Panc1 (cell line): ENCODE measurements around the gene CPNE9. TPM values are rescaled to one million over a fixed set of nuclear protein-coding genes. Genes with fewer than 3 reads are reported as not detected.

Experiments used
- ATAC-seq: fragments of 200-7000 bp; cut with Tn5 transposase; 2 replicates; pipeline ENCODE4 v1.9.1; 2020; ENCODE audit warnings: mild to moderate bottlenecking, moderate library complexity
- BruUV-seq: library from RNA; stranded (reverse); fragments of 400-500 nt; replicated peaks from 2 replicates; lab custom pipeline; 2021; lab: Mats Ljungman, UMichigan
- CTCF ChIA-PET: fragments of 300-600 bp; sonication (Branson Sonifier 250); formaldehyde crosslinking; loops from one replicate; lab custom pipeline; 2022; ENCODE audit warnings: antibody characterized with exemption; lab: Charles Lee
- POLR2A ChIA-PET: fragments of 300-600 bp; sonication (Branson Sonifier 250); formaldehyde crosslinking; loops from one replicate; lab custom pipeline; 2022; ENCODE audit warnings: antibody characterized with exemption; lab: Charles Lee
- DNase-seq: peaks from one replicate; pipeline ENCODE4 v3.0.0-alpha.2; 2010; ENCODE audit warnings: low read depth, low spot score
- H3K27ac ChIP-seq: 2 replicates; pipeline ENCODE4 v1.5.1; 2011; ENCODE audit warnings: mild to moderate bottlenecking, low read length, inconsistent platforms
- H3K27me3 ChIP-seq: fragments of 200-500 bp; sonication (Bioruptor generic); 2 replicates; pipeline ENCODE4 v1.6.0; 2014; ENCODE audit warnings: low read length, inconsistent platforms; ENCODE audit not compliant: control insufficient read depth, insufficient read depth
- H3K36me3 ChIP-seq: fragments of 200-500 bp; sonication (Bioruptor generic); 2 replicates; pipeline ENCODE4 v1.5.1; 2014; ENCODE audit warnings: inconsistent platforms, mild to moderate bottlenecking, low read length, moderate library complexity; ENCODE audit not compliant: control insufficient read depth, insufficient read depth
- H3K4me1 ChIP-seq: 2 replicates; pipeline ENCODE4 v1.5.1; 2011; ENCODE audit warnings: inconsistent platforms, mild to moderate bottlenecking, low read length, moderate library complexity; ENCODE audit not compliant: control insufficient read depth, insufficient read depth
- H3K4me3 ChIP-seq, 2 experiments: 2 replicates each; pipeline ENCODE4 v1.5.1; 2011 to 2012; ENCODE audit warnings: low read depth in 2 of 2, low read length in 2 of 2, mild to moderate bottlenecking in 2 of 2, inconsistent platforms in 1 of 2, moderate library complexity in 1 of 2
- H3K9me3 ChIP-seq: fragments of 200-500 bp; sonication (Bioruptor generic); 2 replicates; pipeline ENCODE4 v1.5.1; 2014; ENCODE audit warnings: low read depth, mild to moderate bottlenecking, inconsistent platforms, low read length, moderate library complexity; ENCODE audit not compliant: control insufficient read depth, insufficient read depth
- POLR2AphosphoS5 ChIP-seq: IDR thresholded peaks from 2 replicates; pipeline ENCODE4 v1.6.1; 2012; ENCODE audit warnings: mild to moderate bottlenecking, low read depth, low read length, moderate library complexity
- REST ChIP-seq, 2 experiments: IDR thresholded peaks; 2 replicates each; pipeline ENCODE4 v1.6.1; 2011 to 2012; ENCODE audit warnings: low read depth in 2 of 2, control low read depth in 1 of 2, low read length in 1 of 2, mild to moderate bottlenecking in 1 of 2, moderate library complexity in 1 of 2; ENCODE audit not compliant: insufficient read depth in 1 of 2
- SIN3A ChIP-seq: IDR thresholded peaks from 2 replicates; pipeline ENCODE4 v1.6.1; 2012; ENCODE audit warnings: low read depth, mild to moderate bottlenecking, low read length, moderate library complexity, borderline replicate concordance; ENCODE audit not compliant: insufficient read depth
- TCF7L2 ChIP-seq: IDR thresholded peaks from 2 replicates; pipeline ENCODE4 v1.6.1; 2011; ENCODE audit warnings: mild to moderate bottlenecking, low read depth, low read length, inconsistent platforms
- in situ Hi-C: cut with HindIII; loops from 2 replicates; pipeline ENCODE4 v1.10.0; 2016; ENCODE audit warnings: low sequenced_read_pairs, low pct_unique_long_range_greater_than_20kb
- intact Hi-C: fragments of 100-400 bp; cut with micrococcal nuclease; formaldehyde crosslinking; loops from one replicate; pipeline ENCODE4 v1.10.0; 2022; ENCODE audit not compliant: unreplicated experiment
- total RNA-seq: library from RNA; stranded (reverse); gene quantifications from one replicate; pipeline ENCODE4 v1.2.1, GENCODE V29; 2021; ENCODE audit not compliant: unreplicated experiment
- TF ChIP-seq, protein P1 (sequence below): fragments of 450-650 bp; IDR thresholded peaks from 2 replicates; pipeline ENCODE4 v1.5.1; 2017; ENCODE audit warnings: mild to moderate bottlenecking

The CPNE9 gene
- total RNA-seq, 1 experiment from 2014 or later = 0.13 TPM

DNA sequence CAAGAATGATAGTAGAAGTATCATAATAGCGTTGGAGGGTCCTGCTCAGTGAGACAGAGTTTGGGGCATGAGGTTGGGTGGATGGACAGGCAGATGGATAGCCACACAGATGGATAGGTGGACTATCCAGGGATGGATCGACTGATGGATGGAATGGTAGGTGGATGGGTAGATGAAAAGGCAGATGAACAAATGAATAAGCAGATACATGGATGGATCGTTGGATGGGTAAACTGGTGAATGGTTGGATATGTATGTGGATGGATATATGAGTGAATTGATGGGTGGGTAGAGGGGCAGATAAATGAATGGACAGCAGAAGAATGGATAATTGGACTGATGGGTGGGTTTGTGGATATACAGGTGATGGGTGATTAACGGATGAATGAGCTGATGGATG, 9.5 kb downstream of the CPNE9 start:
- POLR2A ChIA-PET = no interaction called here
- TF ChIP-seq POLR2AphosphoS5 (no peak), SIN3A (no peak), TCF7L2 (no peak), REST (IDR thresholded peaks at IDR 0.05; ENCODE audit: insufficient read depth in 1 of 2, low read depth in 2 of 2, low read length in 1 of 2) (no peak)
- TF ChIP-seq, protein P1, sequence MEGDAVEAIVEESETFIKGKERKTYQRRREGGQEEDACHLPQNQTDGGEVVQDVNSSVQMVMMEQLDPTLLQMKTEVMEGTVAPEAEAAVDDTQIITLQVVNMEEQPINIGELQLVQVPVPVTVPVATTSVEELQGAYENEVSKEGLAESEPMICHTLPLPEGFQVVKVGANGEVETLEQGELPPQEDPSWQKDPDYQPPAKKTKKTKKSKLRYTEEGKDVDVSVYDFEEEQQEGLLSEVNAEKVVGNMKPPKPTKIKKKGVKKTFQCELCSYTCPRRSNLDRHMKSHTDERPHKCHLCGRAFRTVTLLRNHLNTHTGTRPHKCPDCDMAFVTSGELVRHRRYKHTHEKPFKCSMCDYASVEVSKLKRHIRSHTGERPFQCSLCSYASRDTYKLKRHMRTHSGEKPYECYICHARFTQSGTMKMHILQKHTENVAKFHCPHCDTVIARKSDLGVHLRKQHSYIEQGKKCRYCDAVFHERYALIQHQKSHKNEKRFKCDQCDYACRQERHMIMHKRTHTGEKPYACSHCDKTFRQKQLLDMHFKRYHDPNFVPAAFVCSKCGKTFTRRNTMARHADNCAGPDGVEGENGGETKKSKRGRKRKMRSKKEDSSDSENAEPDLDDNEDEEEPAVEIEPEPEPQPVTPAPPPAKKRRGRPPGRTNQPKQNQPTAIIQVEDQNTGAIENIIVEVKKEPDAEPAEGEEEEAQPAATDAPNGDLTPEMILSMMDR = no peak
- intact Hi-C loops = no loop called here

GRCh38 chr3:9715136-9715535, 11.5 kb downstream of the CPNE9 start:
- intact Hi-C loops = no loop called here
- H3K4me3 ChIP-seq = no peak overlapping the region
- ATAC-seq (0 out of 2 replicates have a peak, but pooled peaks have one; percentile 37), DNase-seq (no peak)
- no peak overlapping the region for H3K27ac ChIP-seq
- in situ Hi-C loops = no loop called here
- 0 out of 2 replicates have a peak, but pooled peaks cover 4% of the 10 kb centered on the region for H3K4me1 ChIP-seq
- CTCF ChIA-PET = no interaction called here
- TF ChIP-seq REST (IDR thresholded peaks at IDR 0.05; ENCODE audit: insufficient read depth in 1 of 2, low read depth in 2 of 2, low read length in 1 of 2) = no peak
- TF ChIP-seq, protein P1 = no peak
- TF ChIP-seq TCF7L2 = no peak
- TF ChIP-seq POLR2AphosphoS5 = no peak
- TF ChIP-seq SIN3A = no peak
- POLR2A ChIA-PET = no interaction called here
- no peaks in the 10 kb centered on the region for H3K36me3 ChIP-seq
- BruUV-seq = no TSS peak
- H3K9me3 ChIP-seq = no peaks in the 10 kb centered on the region
- peaks cover 4% of the 10 kb centered on the region for H3K27me3 ChIP-seq

More for the DNA sequence above, 9.5 kb downstream of the CPNE9 start:
- DNase-seq = no peak
- no TSS peak for BruUV-seq
- Histone ChIP-seq H3K4me3 (no peak overlapping the region), H3K36me3 (no peaks in the 10 kb centered on the region), H3K4me1 (0 out of 2 replicates have a peak, but pooled peaks cover 4% of the 10 kb centered on the region), H3K27ac (no peak overlapping the region), H3K9me3 (no peaks in the 10 kb centered on the region), H3K27me3 (peaks cover 4% of the 10 kb centered on the region)
- in situ Hi-C loops = no loop called here
- CTCF ChIA-PET = no interaction called here
- ATAC-seq = no peak
